Fibroblast of lung (primary cell): ENCODE data around the gene KIAA1614. TPM values are rescaled to one million over a fixed set of nuclear protein-coding genes. Genes with fewer than 3 reads are reported as not detected.

Experiments
- DNase-seq, 2 donors: peaks; one replicate each; pipeline versions ENCODE4 v3.0.0 to v3.0.0-alpha.2; 2010; ENCODE audit warnings: low read depth in 2 of 2
- H2AFZ ChIP-seq: 2 replicates; pipeline ENCODE4 v1.5.1; 2012; ENCODE audit warnings: low read length, control low read depth, inconsistent platforms
- H3K27ac ChIP-seq: 2 replicates; pipeline ENCODE4 v1.5.1; 2011; ENCODE audit warnings: low read length, control low read depth; ENCODE audit not compliant: insufficient read depth
- H3K27me3 ChIP-seq: 2 replicates; pipeline ENCODE4 v1.5.1; 2011; ENCODE audit warnings: mild to moderate bottlenecking, low read length; ENCODE audit not compliant: control insufficient read depth, insufficient read depth
- H3K36me3 ChIP-seq: 2 replicates; pipeline ENCODE4 v1.5.1; 2011; ENCODE audit warnings: low read length; ENCODE audit not compliant: control insufficient read depth, insufficient read depth
- H3K4me1 ChIP-seq: 2 replicates; pipeline ENCODE4 v1.5.1; 2011; ENCODE audit warnings: low read length; ENCODE audit not compliant: control insufficient read depth, insufficient read depth; ENCODE audit errors: extremely low read depth
- H3K4me2 ChIP-seq: 2 replicates; pipeline ENCODE4 v1.5.1; 2011; ENCODE audit warnings: low read length, control low read depth; ENCODE audit not compliant: insufficient read depth; ENCODE audit errors: extremely low read depth
- H3K4me3 ChIP-seq, 4 experiments: fragments of 200-600 bp in 1 of 4; sonication (generic) in 1 of 4; replicated peaks in 1 of 4; 2 replicates each; pipeline ENCODE4 v1.5.1; 2011 to 2016; ENCODE audit warnings: low read length in 4 of 4, low read depth in 3 of 4, mild to moderate bottlenecking in 3 of 4, control low read depth in 2 of 4, inconsistent platforms in 1 of 4, mixed read lengths in 1 of 4; ENCODE audit not compliant: insufficient read depth in 1 of 4; ENCODE audit errors: control extremely low read depth in 1 of 4
- H3K79me2 ChIP-seq: 2 replicates; pipeline ENCODE4 v1.5.1; 2012; ENCODE audit warnings: mild to moderate bottlenecking, low read length, inconsistent platforms; ENCODE audit not compliant: control insufficient read depth, insufficient read depth
- H3K9ac ChIP-seq: 2 replicates; pipeline ENCODE4 v1.5.1; 2011; ENCODE audit warnings: mild to moderate bottlenecking, low read length, control low read depth; ENCODE audit not compliant: insufficient read depth
- H3K9me3 ChIP-seq: 2 replicates; pipeline ENCODE4 v1.5.1; 2012; ENCODE audit warnings: low read depth, low read length; ENCODE audit not compliant: control insufficient read depth, insufficient read depth
- H4K20me1 ChIP-seq: 2 replicates; pipeline ENCODE4 v1.5.1; 2011; ENCODE audit warnings: low read length; ENCODE audit not compliant: control insufficient read depth, insufficient read depth; ENCODE audit errors: extremely low read depth
- CTCF ChIP-seq, 2 donors: IDR thresholded peaks in 1 of 2; conservative IDR thresholded peaks in 1 of 2; 1 replicate in 1 of 2; 2 replicates in 1 of 2; pipeline ENCODE4 v1.5.1; 2011 to 2012; ENCODE audit warnings: low read length in 2 of 2, control low read depth in 1 of 2, inconsistent platforms in 1 of 2, low read depth in 1 of 2, mild to moderate bottlenecking in 1 of 2
- EZH2 ChIP-seq: IDR thresholded peaks from 2 replicates; pipeline ENCODE4 v1.5.1; 2012; ENCODE audit warnings: low read length, control low read depth, mild to moderate bottlenecking; ENCODE audit errors: missing control alignments
- polyA plus RNA-seq, 2 donors: library from polyadenylated mRNA; depleted of rRNA in 1 of 2; stranded (reverse) in 1 of 2; unstranded in 1 of 2; fragments of >200 nt; gene quantifications; 2 replicates each; pipeline ENCODE4 v1.2.1, GENCODE V29; 2011 to 2012; ENCODE audit warnings: missing spikeins in 1 of 2
- total RNA-seq: library from RNA; depleted of rRNA; stranded (reverse); fragments of >200 nt; gene quantifications from 2 replicates; pipeline ENCODE4 v1.2.1, GENCODE V29; 2014

The KIAA1614 gene
- total and polyA plus RNA-seq, 2 donors (not counting 1 experiment from before 2014, with no cell fraction given), result 3.0 to 8.1 TPM

- H3K27me3 ChIP-seq, result no peaks in the 10 kb centered on the region
- no peak overlapping the region for H3K27ac ChIP-seq
- no peaks in the 10 kb centered on the region for H4K20me1 ChIP-seq
- TF ChIP-seq EZH2, result no peak
- TF ChIP-seq CTCF (conservative IDR thresholded peaks at IDR 0.05 in 1 of 2, IDR thresholded peaks at IDR 0.05 in 1 of 2; ENCODE audit: low read depth in 1 of 2, low read length in 2 of 2), result no peak
- H2AFZ ChIP-seq, result no peak overlapping the region
- no peaks in the 10 kb centered on the region for H3K36me3 ChIP-seq
- no peak overlapping the region for H3K4me3 ChIP-seq
- no peak overlapping the region for H3K4me2 ChIP-seq
- no peaks in the 10 kb centered on the region for H3K9me3 ChIP-seq
- H3K9ac ChIP-seq, result no peak overlapping the region
- H3K79me2 ChIP-seq, result no peaks in the 10 kb centered on the region
- DNase-seq, result no peak
- no peaks in the 10 kb centered on the region for H3K4me1 ChIP-seq
These were observed 10.2 kb upstream of the KIAA1614 start for GRCh38 chr1:180902541-180902940.

GRCh38 chr1:180905927-180906326, 6.8 kb upstream of the KIAA1614 start:
- H4K20me1 ChIP-seq, result no peaks in the 10 kb centered on the region
- no peak for DNase-seq
- H3K27ac ChIP-seq, result no peak overlapping the region
- H3K4me1 ChIP-seq, result no peaks in the 10 kb centered on the region
- no peaks in the 10 kb centered on the region for H3K36me3 ChIP-seq
- no peak overlapping the region for H3K9ac ChIP-seq
- no peaks in the 10 kb centered on the region for H3K9me3 ChIP-seq
- no peaks in the 10 kb centered on the region for H3K79me2 ChIP-seq
- H3K4me2 ChIP-seq, result no peak overlapping the region
- H3K4me3 ChIP-seq, result no peak overlapping the region
- no peak overlapping the region for H2AFZ ChIP-seq
- no peak for TF ChIP-seq EZH2
- TF ChIP-seq CTCF (conservative IDR thresholded peaks at IDR 0.05 in 1 of 2, IDR thresholded peaks at IDR 0.05 in 1 of 2; ENCODE audit: low read depth in 1 of 2, low read length in 2 of 2), result no peak
- H3K27me3 ChIP-seq, result no peaks in the 10 kb centered on the region

GRCh38 chr1:180906511-180906910, 6.2 kb upstream of the KIAA1614 start:
- no peaks in the 10 kb centered on the region for H3K27me3 ChIP-seq
- H3K4me2 ChIP-seq, result no peak overlapping the region
- H3K36me3 ChIP-seq, result no peaks in the 10 kb centered on the region
- no peak overlapping the region for H3K27ac ChIP-seq
- H4K20me1 ChIP-seq, result no peaks in the 10 kb centered on the region
- H3K4me1 ChIP-seq, result peaks cover 2% of the 10 kb centered on the region
- DNase-seq, result no peak
- H3K79me2 ChIP-seq, result peaks cover under 1% of the 10 kb centered on the region
- no peak overlapping the region for H3K4me3 ChIP-seq
- no peak overlapping the region for H2AFZ ChIP-seq
- H3K9me3 ChIP-seq, result no peaks in the 10 kb centered on the region
- TF ChIP-seq CTCF (conservative IDR thresholded peaks at IDR 0.05 in 1 of 2, IDR thresholded peaks at IDR 0.05 in 1 of 2; ENCODE audit: low read depth in 1 of 2, low read length in 2 of 2) (no peak), EZH2 (no peak)
- H3K9ac ChIP-seq, result no peak overlapping the region
